Uterus (tissue), 4 donors: Measurements from ENCODE around the gene RNF217. TPM values are rescaled to one million over a fixed set of nuclear protein-coding genes. Genes with fewer than 3 reads are reported as not detected.

Source experiments
- DNase-seq, 2 donors: peaks; one replicate each; pipeline ENCODE4 v3.0.0-alpha.2; 2019 to 2020
- H3K27ac ChIP-seq, 2 donors: fragments of 200-600 bp; sonication (generic); 1 replicate in 1 of 2; 2 replicates in 1 of 2; pipeline ENCODE4 v1.5.1; 2016 to 2018
- H3K27me3 ChIP-seq, 2 donors: fragments of 200-600 bp; sonication (generic); one replicate each; pipeline ENCODE4 v1.5.1; 2018 to 2019; ENCODE audit warnings: control low read depth in 1 of 2
- H3K36me3 ChIP-seq, 2 donors: fragments of 200-600 bp; sonication (generic); one replicate each; pipeline ENCODE4 v1.5.1; 2019; ENCODE audit warnings: control low read depth in 1 of 2
- H3K4me1 ChIP-seq, 2 donors: fragments of 200-600 bp; sonication (generic); one replicate each; pipeline ENCODE4 v1.5.1; 2018 to 2019; ENCODE audit warnings: control low read depth in 1 of 2
- H3K4me3 ChIP-seq, 2 donors: fragments of 200-600 bp; sonication (generic); 1 replicate in 1 of 2; 2 replicates in 1 of 2; pipeline ENCODE4 v1.5.1; 2018 to 2019; ENCODE audit warnings: mild to moderate bottlenecking in 1 of 2
- H3K9me3 ChIP-seq, 2 donors: fragments of 200-600 bp; sonication (generic); one replicate each; pipeline ENCODE4 v1.5.1; 2019; ENCODE audit warnings: control low read depth in 1 of 2
- POLR2A ChIP-seq, 2 donors: fragments of 450-650 bp; IDR thresholded peaks; one replicate each; pipeline ENCODE4 v1.6.1; 2016; ENCODE audit warnings: antibody characterized with exemption in 2 of 2, mild to moderate bottlenecking in 1 of 2, moderate library complexity in 1 of 2
- intact Hi-C: fragments of 100-400 bp; cut with DNase I; formaldehyde crosslinking; loops from one replicate; pipeline ENCODE4 v1.15.1; 2023; ENCODE audit warnings: low total_unique reads
- total RNA-seq, 4 donors: library from RNA; depleted of rRNA in 3 of 4; stranded (reverse); fragments of >200 nt in 3 of 4; gene quantifications; one replicate each; pipeline versions ENCODE4 v1.1.0 to v1.2.4, GENCODE V29; 2014 to 2023
- TF ChIP-seq, protein P1 (sequence below), 4 experiments: fragments of 200-600 bp in 2 of 4; fragments of 450-650 bp in 2 of 4; sonication (generic) in 2 of 4; IDR thresholded peaks; one replicate each; pipeline ENCODE4 v1.5.1; 2016 to 2019; ENCODE audit warnings: antibody characterized with exemption in 4 of 4, mild to moderate bottlenecking in 2 of 4, moderate library complexity in 1 of 4
- donor health status: DM: yes; HTN: yes; CAD: no.

The RNF217 gene
- total RNA-seq, 4 donors from 2014 or later, result 22.9 to 42.0 (median 29.0) TPM

DNA sequence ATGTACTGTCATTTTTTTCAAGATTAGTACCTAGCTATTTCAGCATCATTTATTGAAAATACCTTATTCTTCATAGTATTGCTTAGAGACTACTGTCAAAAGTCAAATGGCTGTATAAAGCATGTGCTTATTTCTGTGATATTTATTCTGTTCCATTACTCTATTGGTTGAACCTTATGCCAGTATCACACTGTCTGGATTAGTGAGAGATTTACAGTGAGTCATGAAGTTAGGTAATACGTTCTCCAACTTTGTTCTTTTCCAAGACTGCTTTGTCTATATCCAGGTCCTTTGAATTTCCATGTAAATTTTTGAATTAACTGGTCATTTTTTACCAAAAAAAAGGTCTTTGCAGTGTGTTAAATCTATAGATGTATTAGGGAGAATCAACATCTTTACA, 18.6 kb upstream of the RNF217 start:
- intact Hi-C loops, result no loop called here
- no peak for TF ChIP-seq POLR2A (IDR thresholded peaks at IDR 0.05)
- TF ChIP-seq, protein P1, sequence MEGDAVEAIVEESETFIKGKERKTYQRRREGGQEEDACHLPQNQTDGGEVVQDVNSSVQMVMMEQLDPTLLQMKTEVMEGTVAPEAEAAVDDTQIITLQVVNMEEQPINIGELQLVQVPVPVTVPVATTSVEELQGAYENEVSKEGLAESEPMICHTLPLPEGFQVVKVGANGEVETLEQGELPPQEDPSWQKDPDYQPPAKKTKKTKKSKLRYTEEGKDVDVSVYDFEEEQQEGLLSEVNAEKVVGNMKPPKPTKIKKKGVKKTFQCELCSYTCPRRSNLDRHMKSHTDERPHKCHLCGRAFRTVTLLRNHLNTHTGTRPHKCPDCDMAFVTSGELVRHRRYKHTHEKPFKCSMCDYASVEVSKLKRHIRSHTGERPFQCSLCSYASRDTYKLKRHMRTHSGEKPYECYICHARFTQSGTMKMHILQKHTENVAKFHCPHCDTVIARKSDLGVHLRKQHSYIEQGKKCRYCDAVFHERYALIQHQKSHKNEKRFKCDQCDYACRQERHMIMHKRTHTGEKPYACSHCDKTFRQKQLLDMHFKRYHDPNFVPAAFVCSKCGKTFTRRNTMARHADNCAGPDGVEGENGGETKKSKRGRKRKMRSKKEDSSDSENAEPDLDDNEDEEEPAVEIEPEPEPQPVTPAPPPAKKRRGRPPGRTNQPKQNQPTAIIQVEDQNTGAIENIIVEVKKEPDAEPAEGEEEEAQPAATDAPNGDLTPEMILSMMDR (IDR thresholded peaks at IDR 0.05), result no peak

DNA sequence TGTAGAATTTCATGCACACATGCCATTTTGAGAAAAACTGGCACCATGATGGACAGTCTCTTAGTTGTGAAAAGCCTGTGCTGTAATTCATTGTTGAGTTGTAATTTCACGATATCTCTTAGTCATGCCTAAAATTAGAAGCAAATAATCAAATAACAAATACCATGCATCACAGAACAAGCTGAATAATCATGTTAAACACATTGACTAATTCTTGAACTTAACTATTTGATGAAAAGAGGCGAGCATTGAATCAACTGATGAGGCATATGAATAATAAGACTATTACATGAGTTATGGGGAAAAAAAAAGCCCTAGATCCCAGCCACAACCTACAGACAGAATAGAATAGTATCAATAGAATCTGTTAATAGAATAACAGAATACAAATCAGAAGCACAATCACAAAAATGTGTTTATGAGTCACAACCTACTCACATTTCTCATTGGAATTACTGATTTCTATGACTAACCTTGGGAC, 14.2 kb upstream of the RNF217 start:
- intact Hi-C loops, result no loop called here

More for the DNA sequence above, 18.6 kb upstream of the RNF217 start:
- no peak overlapping the region for H3K27ac ChIP-seq
- no peak overlapping the region for H3K4me3 ChIP-seq
- DNase-seq, result no peak
- H3K4me1 ChIP-seq, result no peaks in the 10 kb centered on the region
- no peaks in the 10 kb centered on the region for H3K9me3 ChIP-seq
- H3K36me3 ChIP-seq, result no peaks in the 10 kb centered on the region
- H3K27me3 ChIP-seq, result no peaks in the 10 kb centered on the region

DNA sequence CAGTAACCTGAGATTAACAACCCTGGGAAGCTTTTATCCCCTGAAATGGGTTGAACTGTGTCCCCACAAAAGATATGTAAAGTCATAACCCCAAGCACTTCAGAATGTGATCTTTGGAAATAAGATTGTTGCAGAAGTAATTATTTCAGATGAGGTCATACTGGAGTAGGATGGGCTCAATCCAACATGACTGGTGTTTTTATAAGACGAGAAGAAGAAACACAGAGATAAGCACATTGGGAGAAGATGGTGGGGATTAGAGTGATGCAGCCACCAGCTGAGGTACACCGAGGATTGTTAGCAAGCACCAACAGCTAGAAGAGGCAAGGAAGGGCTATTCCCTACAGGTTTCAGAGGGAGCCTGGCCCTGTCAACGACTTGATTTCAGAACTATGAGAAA, 12.5 kb upstream of the RNF217 start:
- Histone ChIP-seq H3K4me1 (no peaks in the 10 kb centered on the region), H3K4me3 (no peak overlapping the region), H3K27me3 (no peaks in the 10 kb centered on the region), H3K36me3 (no peaks in the 10 kb centered on the region), H3K9me3 (no peaks in the 10 kb centered on the region), H3K27ac (no peak overlapping the region)
- no peak for DNase-seq
- intact Hi-C loops, result no loop called here
- TF ChIP-seq, protein P1 (IDR thresholded peaks at IDR 0.05), result no peak
- TF ChIP-seq POLR2A (IDR thresholded peaks at IDR 0.05), result no peak

More for the DNA sequence above, 14.2 kb upstream of the RNF217 start:
- DNase-seq, result no peak
- TF ChIP-seq, protein P1 (IDR thresholded peaks at IDR 0.05), result no peak
- TF ChIP-seq POLR2A (IDR thresholded peaks at IDR 0.05), result no peak
- Histone ChIP-seq H3K27ac (no peak overlapping the region), H3K4me1 (no peaks in the 10 kb centered on the region), H3K36me3 (no peaks in the 10 kb centered on the region), H3K4me3 (no peak overlapping the region), H3K9me3 (no peaks in the 10 kb centered on the region), H3K27me3 (no peaks in the 10 kb centered on the region)

DNA sequence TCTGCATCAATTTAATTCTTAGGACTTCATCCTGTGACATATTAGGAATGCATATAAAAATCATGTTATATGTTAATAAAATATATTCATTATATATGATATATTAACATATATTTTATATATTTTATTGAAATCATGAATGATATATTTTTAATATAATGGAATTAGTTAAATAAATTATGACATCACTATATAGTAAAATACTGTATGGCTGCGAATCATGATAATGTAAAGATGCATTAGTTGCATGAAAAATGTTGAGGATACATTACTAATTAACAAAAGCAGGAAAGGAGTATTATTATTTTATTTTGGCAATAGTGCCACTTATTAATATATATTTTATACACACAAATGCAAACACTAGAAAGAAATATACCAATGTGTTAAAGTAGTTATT, 8.4 kb upstream of the RNF217 start:
- H3K27me3 ChIP-seq, result no peaks in the 10 kb centered on the region
- intact Hi-C loops, result no loop called here
- TF ChIP-seq, protein P1 (IDR thresholded peaks at IDR 0.05), result no peak
- TF ChIP-seq POLR2A (IDR thresholded peaks at IDR 0.05), result no peak

DNA sequence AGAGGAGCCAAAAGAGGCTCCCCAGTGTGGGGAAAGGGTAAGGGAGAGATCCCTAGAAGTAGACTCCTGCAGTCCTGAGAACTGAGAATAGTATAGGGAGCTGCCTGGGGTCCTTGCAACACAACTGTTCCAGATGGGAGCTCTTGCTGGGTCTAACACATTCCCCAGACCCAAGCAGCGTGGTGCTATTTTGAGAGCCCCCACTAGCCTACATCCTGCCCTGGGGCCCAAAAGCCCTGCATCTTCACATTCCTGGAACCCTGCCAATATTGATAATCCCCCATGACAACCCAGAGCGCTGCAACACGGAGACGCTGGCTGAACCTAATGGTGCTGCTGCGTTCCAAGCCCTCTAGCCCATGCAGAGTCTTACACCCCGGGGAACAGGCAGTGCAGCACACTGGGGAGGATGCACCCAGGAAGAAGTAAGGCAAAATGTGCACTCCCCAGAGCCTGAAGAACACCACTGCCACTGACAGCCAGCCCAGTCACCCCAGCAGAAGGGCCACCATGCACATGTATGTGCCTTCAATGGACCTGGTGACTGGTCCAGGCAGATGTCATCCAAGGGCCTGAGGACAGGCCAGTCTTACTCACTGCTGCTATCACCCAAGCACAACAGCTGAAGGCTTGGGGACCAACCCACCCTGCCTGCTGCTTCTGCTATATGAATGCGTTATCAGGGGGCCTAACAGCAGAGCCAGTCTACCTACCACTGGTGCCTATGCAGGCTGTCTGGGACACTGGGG, 7.0 kb upstream of the RNF217 start:
- no peak for DNase-seq
- no peaks in the 10 kb centered on the region for H3K4me1 ChIP-seq
- H3K27me3 ChIP-seq, result no peaks in the 10 kb centered on the region
- intact Hi-C loops, result no loop called here
- H3K4me3 ChIP-seq, result no peak overlapping the region
- H3K27ac ChIP-seq, result no peak overlapping the region
- H3K9me3 ChIP-seq, result no peaks in the 10 kb centered on the region
- TF ChIP-seq, protein P1 (IDR thresholded peaks at IDR 0.05), result no peak
- no peak for TF ChIP-seq POLR2A (IDR thresholded peaks at IDR 0.05)
- no peaks in the 10 kb centered on the region for H3K36me3 ChIP-seq

More for the DNA sequence above, 8.4 kb upstream of the RNF217 start:
- Histone ChIP-seq H3K4me3 (no peak overlapping the region), H3K4me1 (no peaks in the 10 kb centered on the region), H3K36me3 (no peaks in the 10 kb centered on the region), H3K27ac (no peak overlapping the region), H3K9me3 (no peaks in the 10 kb centered on the region)
- no peak for DNase-seq
